Activated CD8-positive, alpha-beta T cell treated with anti-CD3 and anti-CD28 coated beads for 36 hours (primary cell): ENCODE results near the gene SAA4. TPM values are rescaled to one million over a fixed set of nuclear protein-coding genes. Genes with fewer than 3 reads are reported as not detected.
"Not testable (repeated sequence)": the region's sequence is repeated elsewhere in the genome, so short reads cannot be mapped to it uniquely, and the experiment has no call there.

Experiments
- ATAC-seq: fragments of 200-7000 bp; cut with Tn5 transposase; one replicate; pipeline ENCODE4 v1.10.0; 2021; ENCODE audit warnings: mild to moderate bottlenecking, moderate library complexity
- CTCF ChIA-PET: fragments of 350-600 bp; sonication (Branson Sonifier 250); formaldehyde crosslinking; loops from one replicate; lab custom pipeline; 2021; ENCODE audit warnings: antibody characterized with exemption; lab: Charles Lee
- POLR2A ChIA-PET: fragments of 350-600 bp; sonication (Branson Sonifier 250); formaldehyde crosslinking; loops from one replicate; lab custom pipeline; 2021; ENCODE audit warnings: antibody characterized with exemption; lab: Charles Lee
- DNase-seq: peaks from one replicate; pipeline ENCODE4 v3.0.0-alpha.2; 2020
- H3K27ac Mint-ChIP-seq: one replicate; pipeline ENCODE4 v1.8.0; 2021; ENCODE audit warnings: mild to moderate bottlenecking, mixed read lengths
- H3K27me3 Mint-ChIP-seq: one replicate; pipeline ENCODE4 v1.8.0; 2021; ENCODE audit warnings: mixed read lengths
- H3K36me3 Mint-ChIP-seq: one replicate; pipeline ENCODE4 v1.8.0; 2021; ENCODE audit warnings: low read depth, mixed read lengths
- H3K4me1 Mint-ChIP-seq: one replicate; pipeline ENCODE4 v1.8.0; 2021; ENCODE audit warnings: low read depth, mixed read lengths
- H3K4me3 Mint-ChIP-seq: one replicate; pipeline ENCODE4 v1.8.0; 2021; ENCODE audit warnings: mild to moderate bottlenecking, moderate library complexity, mixed read lengths
- H3K9me3 Mint-ChIP-seq: one replicate; pipeline ENCODE4 v1.8.0; 2021; ENCODE audit warnings: mixed read lengths
- CTCF ChIP-seq: fragments of 200-600 bp; IDR thresholded peaks from one replicate; pipeline ENCODE4 v1.8.0; 2022; ENCODE audit warnings: antibody characterized with exemption, mild to moderate bottlenecking
- intact Hi-C: fragments of 100-400 bp; cut with micrococcal nuclease; formaldehyde crosslinking; loops from one replicate; pipeline ENCODE4 v1.10.0; 2022
- total RNA-seq, 2 experiments: library from RNA; stranded (reverse); gene quantifications; one replicate each; pipeline ENCODE4 v1.2.3, GENCODE V29; 2021

The SAA4 gene
- total RNA-seq, 2 experiments from 2014 or later: not detected

GRCh38 chr11:18264677-18265555, 28.3 kb upstream of the SAA4 start:
- intact Hi-C loops: no loop called here
- no peaks in the 10 kb centered on the region for H3K36me3 Mint-ChIP-seq
- no peak for ATAC-seq
- H3K4me1 Mint-ChIP-seq: no peaks in the 10 kb centered on the region
- H3K9me3 Mint-ChIP-seq: no peaks in the 10 kb centered on the region
- H3K4me3 Mint-ChIP-seq: no peak overlapping the region
- no peak for TF ChIP-seq CTCF
- no peak overlapping the region for H3K27ac Mint-ChIP-seq
- no peaks in the 10 kb centered on the region for H3K27me3 Mint-ChIP-seq
- CTCF ChIA-PET: no interaction called here
- POLR2A ChIA-PET: no interaction called here
- no peak for DNase-seq

- no peaks in the 10 kb centered on the region for H3K27me3 Mint-ChIP-seq
- TF ChIP-seq CTCF: no peak
- H3K4me1 Mint-ChIP-seq: no peaks in the 10 kb centered on the region
- POLR2A ChIA-PET: no interaction called here
- H3K4me3 Mint-ChIP-seq: no peak overlapping the region
- intact Hi-C loops: no loop called here
- CTCF ChIA-PET: no interaction called here
- no peaks in the 10 kb centered on the region for H3K36me3 Mint-ChIP-seq
- ATAC-seq (no peak), DNase-seq (no peak)
- H3K9me3 Mint-ChIP-seq: no peaks in the 10 kb centered on the region
- H3K27ac Mint-ChIP-seq: no peak overlapping the region
These were observed 27.4 kb upstream of the SAA4 start for GRCh38 chr11:18264035-18264434.

GRCh38 chr11:18262681-18263350, 26.2 kb upstream of the SAA4 start:
- not testable (repeated sequence) for H3K27ac Mint-ChIP-seq

GRCh38 chr11:18261721-18262120, 25.1 kb upstream of the SAA4 start:
- intact Hi-C loops: no loop called here
- POLR2A ChIA-PET: no interaction called here
- CTCF ChIA-PET: no interaction called here
- DNase-seq (no peak), ATAC-seq (no peak)
- no peak for TF ChIP-seq CTCF
- Mint-ChIP-seq H3K27me3 (no peaks in the 10 kb centered on the region), H3K27ac (no peak overlapping the region), H3K9me3 (no peaks in the 10 kb centered on the region), H3K36me3 (no peaks in the 10 kb centered on the region), H3K4me1 (no peaks in the 10 kb centered on the region), H3K4me3 (no peak overlapping the region)

More at GRCh38 chr11:18262681-18263350, 26.2 kb upstream of the SAA4 start:
- H3K9me3 Mint-ChIP-seq, POLR2A ChIA-PET, H3K36me3 Mint-ChIP-seq, H3K4me3 Mint-ChIP-seq, H3K27me3 Mint-ChIP-seq, H3K4me1 Mint-ChIP-seq, ATAC-seq, intact Hi-C loops, DNase-seq: not testable (repeated sequence)
- CTCF ChIA-PET: interaction anchor here (0.7 kb wide), 1 partner anchor 19 kb away, joined by 3 read pairs; no protein-coding TSS in a partner anchor

GRCh38 chr11:18259259-18259658, 22.7 kb upstream of the SAA4 start:
- no peak for ATAC-seq
- H3K36me3 Mint-ChIP-seq: no peaks in the 10 kb centered on the region
- DNase-seq: no peak
- H3K4me3 Mint-ChIP-seq: no peak overlapping the region
- POLR2A ChIA-PET: interaction anchor here (0.6 kb wide), 1 partner anchor 18 kb away, joined by 3 read pairs; no protein-coding TSS in a partner anchor
- H3K27ac Mint-ChIP-seq: no peak overlapping the region
- H3K4me1 Mint-ChIP-seq: no peaks in the 10 kb centered on the region
- no peaks in the 10 kb centered on the region for H3K27me3 Mint-ChIP-seq
- no peak for TF ChIP-seq CTCF
- H3K9me3 Mint-ChIP-seq: no peaks in the 10 kb centered on the region
- CTCF ChIA-PET: interaction anchor here (1.1 kb wide), 1 partner anchor 16 kb away, joined by 3 read pairs; no protein-coding TSS in a partner anchor
- intact Hi-C loops: no loop called here
